HG02588 (cell line): ENCODE measurements around the gene PAN3.
"Not testable (repeated sequence)": the region's sequence is repeated elsewhere in the genome, so short reads cannot be mapped to it uniquely, and the experiment has no call there.

Experiments used
- ATAC-seq: cut with Tn5 transposase; IDR thresholded peaks from one replicate; pipeline ENCODE4 v1.9.1; 2021; ENCODE audit warnings: mild to moderate bottlenecking, moderate library complexity; ENCODE audit not compliant: unreplicated experiment

Gene PAN3

DNA sequence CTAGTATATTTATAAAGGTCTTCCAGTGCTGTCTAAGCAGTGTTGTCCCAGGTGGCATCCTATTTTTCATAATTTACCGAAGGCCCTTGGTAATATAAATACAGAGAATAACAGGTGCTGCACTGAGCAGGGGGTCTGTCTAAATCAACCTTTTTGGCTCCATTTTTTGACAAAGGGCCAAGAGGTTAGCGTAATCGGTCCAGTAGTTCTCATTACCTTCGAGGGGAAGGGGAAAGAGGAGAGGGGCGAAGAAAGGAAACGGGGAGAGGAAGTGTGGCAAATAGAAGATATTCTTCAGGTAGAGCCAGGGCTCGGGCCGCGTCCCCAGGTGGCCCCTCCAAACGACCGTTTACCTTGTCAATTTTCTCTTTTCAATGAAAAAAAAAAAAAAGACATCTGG lies 749 bp upstream of the PAN3 start:
- peak; percentile 0 for ATAC-seq

DNA sequence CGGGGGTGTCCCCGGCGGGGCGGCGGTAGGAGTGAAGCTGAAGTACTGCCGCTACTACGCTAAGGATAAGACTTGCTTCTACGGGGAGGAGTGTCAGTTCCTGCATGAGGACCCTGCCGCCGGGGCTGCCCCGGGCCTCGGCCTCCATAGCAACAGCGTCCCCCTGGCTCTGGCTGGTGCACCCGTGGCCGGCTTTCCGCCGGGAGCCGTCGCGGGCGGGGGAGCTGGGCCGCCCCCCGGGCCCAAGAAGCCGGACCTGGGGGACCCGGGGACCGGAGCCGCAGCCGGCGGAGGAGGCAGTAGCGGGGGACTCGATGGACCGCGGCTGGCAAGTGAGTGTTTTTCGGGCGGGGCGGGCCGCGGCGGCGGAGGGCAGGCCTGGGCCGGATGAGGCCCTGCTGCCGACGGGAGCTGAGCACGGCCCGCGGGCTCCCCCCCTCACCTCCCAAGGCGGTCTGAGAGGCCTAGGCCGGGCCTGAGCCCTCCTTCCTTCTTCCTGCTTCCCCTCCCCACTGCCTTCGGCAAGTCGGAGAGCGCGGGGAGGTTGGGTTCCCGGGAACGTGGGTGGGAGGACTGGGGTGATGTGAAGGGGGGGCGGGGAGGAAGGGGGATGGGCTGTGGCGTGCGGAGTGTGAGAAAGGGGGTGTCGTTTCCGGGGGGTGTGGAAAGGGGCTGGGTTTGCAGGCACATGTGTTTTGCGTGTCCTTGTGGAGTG lies 568 bp downstream of the PAN3 start:
- peak; percentile 53 for ATAC-seq

- ATAC-seq = no peak
Measured at GRCh38 chr13:28140433-28141125, 2.2 kb downstream of the PAN3 start.

DNA sequence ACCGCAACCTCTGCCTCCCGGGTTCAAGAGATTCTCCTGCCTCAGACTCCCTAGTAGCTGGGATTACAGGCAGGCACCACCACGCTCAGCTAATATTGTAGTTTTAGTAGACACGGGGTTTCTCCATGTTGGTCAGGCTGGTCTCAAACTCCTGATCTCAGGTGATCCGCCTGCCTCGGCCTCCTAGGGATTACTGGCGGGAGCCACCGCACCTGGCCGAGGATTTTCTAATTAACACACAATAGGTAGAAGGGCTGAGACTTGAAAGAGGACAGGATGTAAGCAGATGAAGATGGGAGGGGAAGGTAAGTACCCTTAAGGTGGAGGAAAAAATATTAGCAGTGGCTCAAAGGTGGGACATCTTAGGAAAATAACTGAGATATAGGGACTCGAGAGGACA lies 3.2 kb downstream of the PAN3 start:
- ATAC-seq = not testable (repeated sequence)

- ATAC-seq = no peak
Measured at GRCh38 chr13:28145049-28145448, 6.7 kb downstream of the PAN3 start.

GRCh38 chr13:28147495-28147894 lies 9.2 kb downstream of the PAN3 start:
- ATAC-seq = no peak

DNA sequence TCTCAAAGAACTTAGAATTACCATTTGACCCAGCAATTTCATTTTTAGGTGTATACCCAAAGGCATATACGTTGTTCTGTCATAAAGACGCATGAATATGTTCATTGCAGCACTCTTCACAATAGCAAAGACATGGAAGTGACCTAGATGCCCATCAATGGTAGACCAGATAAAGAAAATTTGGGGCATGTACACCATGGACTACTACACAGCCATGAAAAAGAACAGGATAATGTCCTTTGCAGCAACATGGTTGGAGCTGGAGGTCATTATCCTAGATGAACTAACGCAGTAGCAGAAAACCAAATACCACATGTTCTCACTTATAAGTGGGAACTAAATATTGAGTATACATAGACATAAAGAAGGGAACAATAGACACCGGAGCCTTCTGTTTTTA lies 20.7 kb downstream of the PAN3 start:
- no peak for ATAC-seq

DNA sequence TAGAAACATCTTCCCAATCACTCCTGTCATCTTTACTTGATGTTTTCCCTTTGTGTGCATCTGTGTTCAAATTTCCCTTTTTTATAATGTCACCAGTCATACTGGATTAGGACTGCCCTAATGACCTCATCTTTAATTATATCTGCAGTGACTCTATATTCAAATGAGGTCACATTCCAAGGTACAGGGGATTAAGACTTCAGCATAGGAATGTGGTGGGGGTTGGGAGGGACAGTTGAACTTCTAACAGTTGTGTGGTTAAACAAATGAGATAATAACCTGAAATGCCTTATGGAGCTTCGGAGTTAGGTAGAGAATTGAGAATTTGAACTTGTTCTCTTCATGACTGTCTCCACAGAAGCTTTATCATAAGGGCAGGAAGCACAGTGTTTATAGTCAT lies 23.0 kb downstream of the PAN3 start:
- no peak for ATAC-seq

- ATAC-seq = no peak
Measured at GRCh38 chr13:28163587-28163986, 25.2 kb downstream of the PAN3 start.

GRCh38 chr13:28166257-28166656 lies 27.9 kb downstream of the PAN3 start:
- no peak for ATAC-seq

- no peak for ATAC-seq
Measured at GRCh38 chr13:28171266-28171665, 32.9 kb downstream of the PAN3 start.

DNA sequence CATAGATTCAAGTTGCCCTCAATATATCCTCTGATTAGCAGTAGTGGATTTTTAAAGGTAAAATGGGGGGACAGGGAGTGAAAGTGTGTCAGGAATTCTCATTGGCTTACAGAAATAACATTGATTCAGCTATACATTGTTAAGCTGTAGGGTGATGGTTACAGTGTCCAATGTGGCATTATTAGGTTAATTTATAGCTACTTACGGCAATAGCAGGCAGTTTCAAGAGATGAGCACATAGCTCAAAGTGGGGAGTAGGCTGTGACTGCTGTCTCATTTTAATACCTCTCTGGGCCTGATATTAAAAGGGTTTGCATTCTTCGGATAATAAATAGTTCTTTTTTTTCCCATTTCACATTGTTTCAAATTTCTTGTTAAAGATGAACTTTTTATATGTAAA lies 34.6 kb downstream of the PAN3 start:
- no peak for ATAC-seq

GRCh38 chr13:28173793-28174192 lies 35.4 kb downstream of the PAN3 start:
- no peak for ATAC-seq

DNA sequence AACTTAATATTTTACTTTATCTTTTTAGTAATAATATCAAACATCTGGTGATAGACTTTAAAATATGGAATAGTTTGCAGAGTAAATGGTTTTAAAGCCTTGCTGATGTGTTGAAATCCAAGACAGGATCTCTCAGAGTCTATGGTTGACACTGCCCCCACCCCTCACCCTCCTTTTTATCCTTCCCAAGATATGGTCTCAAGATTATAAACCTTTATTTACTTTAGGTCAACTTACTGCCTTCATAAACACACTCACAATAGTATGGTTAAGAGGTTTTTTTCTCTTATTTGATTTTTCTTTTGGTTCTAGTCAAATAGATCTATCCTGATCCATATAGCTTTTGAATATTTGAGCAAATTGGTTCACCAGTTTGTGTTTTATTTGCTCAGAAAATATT lies 39.0 kb downstream of the PAN3 start:
- ATAC-seq = no peak

GRCh38 chr13:28177877-28178276 lies 39.5 kb downstream of the PAN3 start:
- ATAC-seq = no peak

- no peak for ATAC-seq
Measured at GRCh38 chr13:28179974-28180373, 41.6 kb downstream of the PAN3 start.

- no peak for ATAC-seq
Measured at GRCh38 chr13:28181413-28181812, 43.1 kb downstream of the PAN3 start.

- no peak for ATAC-seq
Measured at GRCh38 chr13:28185256-28185655, 46.9 kb downstream of the PAN3 start.

- ATAC-seq = no peak
Measured at GRCh38 chr13:28199089-28199488, 60.7 kb downstream of the PAN3 start.

DNA sequence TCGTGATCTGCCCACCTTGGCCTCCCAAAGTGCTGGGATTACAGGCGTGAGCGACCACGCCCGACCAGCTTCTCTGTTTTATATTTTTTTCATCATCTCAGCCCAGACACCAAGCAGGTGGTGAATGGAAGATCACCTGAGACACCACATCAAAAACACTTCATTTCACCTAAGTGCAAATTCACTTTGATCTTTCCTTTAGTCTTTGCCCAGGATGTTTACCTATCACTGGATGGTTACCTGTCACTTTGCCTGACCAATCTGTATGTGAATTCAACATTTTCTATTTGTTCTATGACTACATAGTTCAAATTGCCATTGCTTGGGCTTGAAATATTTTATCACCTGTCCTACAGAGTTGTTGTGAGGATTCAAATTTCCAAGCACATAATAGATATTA lies 65.7 kb downstream of the PAN3 start:
- ATAC-seq = no peak

GRCh38 chr13:28204690-28205443 lies 66.5 kb downstream of the PAN3 start:
- peak; percentile 57 for ATAC-seq

- no peak for ATAC-seq
Measured at GRCh38 chr13:28218679-28219078, 80.3 kb downstream of the PAN3 start.
